HG03103 (cell line): Measurements from ENCODE around the gene ZSWIM4.
"Not testable (repeated sequence)": the region's sequence is repeated elsewhere in the genome, so short reads cannot be mapped to it uniquely, and the experiment has no call there.

Experiments used
- ATAC-seq: cut with Tn5 transposase; IDR thresholded peaks from one replicate; pipeline ENCODE4 v1.9.1; 2021; ENCODE audit warnings: low read depth; ENCODE audit not compliant: unreplicated experiment

The ZSWIM4 gene

GRCh38 chr19:13794757-13795589 lies at the start of gene ZSWIM4:
Gene ZSWIM4, plus strand, starts transcription at chr19:13795443. Its CDS starts 206 bp downstream, at chr19:13795649.
- peak; percentile 95 for ATAC-seq

DNA sequence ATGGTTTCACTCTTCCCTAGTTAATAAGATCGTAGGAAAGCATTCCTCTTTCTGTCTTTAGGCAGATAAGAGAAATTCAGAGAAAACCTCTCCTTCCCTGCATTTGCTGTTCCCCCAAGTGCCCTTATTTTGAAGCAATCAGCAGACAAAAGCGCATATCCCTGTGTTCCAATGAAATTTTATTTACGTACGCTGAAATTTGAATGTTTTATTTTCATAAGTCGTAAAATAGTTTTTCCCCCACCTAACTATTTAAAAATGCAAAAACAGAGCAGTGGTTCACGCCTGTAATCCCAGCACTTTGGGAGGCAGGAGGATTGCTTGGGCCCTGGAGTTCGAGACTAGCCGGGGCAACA lies 48.2 kb upstream of the ZSWIM4 start:
- ATAC-seq: no peak

GRCh38 chr19:13748169-13748828 lies 46.9 kb upstream of the ZSWIM4 start:
- no peak for ATAC-seq

GRCh38 chr19:13751436-13751835 lies 43.8 kb upstream of the ZSWIM4 start:
- no peak for ATAC-seq

DNA sequence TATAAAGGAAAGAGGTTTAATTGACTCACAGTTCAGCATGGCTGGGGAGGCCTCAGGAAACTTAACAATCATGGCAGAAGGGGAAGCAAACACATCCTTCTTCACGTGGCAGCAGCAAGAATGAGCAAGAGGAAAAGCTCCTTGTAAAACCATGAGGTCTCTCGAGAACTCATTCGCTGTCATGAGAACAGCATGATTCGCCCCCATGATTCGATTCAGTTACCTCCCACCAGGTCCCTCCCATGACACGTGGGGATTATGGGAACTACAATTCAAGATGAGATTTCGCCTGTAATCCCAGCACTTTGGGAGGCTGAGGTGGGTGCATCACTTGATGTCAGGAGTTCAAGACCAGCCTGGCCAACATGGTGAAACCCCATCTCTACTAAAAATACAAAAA lies 41.6 kb upstream of the ZSWIM4 start:
- ATAC-seq: not testable (repeated sequence)

- ATAC-seq: no peak
Measured at GRCh38 chr19:13756210-13756609, 39.0 kb upstream of the ZSWIM4 start.

GRCh38 chr19:13757805-13758772 lies 37.2 kb upstream of the ZSWIM4 start:
- ATAC-seq: no peak

GRCh38 chr19:13758795-13759194 lies 36.4 kb upstream of the ZSWIM4 start:
- ATAC-seq: no peak

DNA sequence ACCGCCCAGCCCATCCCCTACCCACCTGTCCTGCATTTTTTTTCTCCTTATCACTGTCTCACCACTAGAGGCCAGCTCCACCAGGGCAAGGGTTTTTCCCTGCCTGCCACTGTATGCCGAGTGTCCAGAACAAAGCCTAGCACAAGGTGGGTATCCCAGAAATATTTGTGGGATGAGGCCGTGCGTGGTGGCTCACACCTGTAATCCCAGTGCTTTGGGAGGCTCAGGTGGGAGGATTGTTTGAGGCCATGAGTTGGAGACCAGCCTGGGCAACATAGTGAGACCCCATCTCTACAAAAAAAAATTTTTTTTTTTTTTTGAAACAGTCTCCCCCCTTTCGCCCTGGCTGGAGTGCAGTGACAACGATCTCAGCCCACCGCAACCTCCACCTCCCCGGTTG lies 33.8 kb upstream of the ZSWIM4 start:
- no peak for ATAC-seq

DNA sequence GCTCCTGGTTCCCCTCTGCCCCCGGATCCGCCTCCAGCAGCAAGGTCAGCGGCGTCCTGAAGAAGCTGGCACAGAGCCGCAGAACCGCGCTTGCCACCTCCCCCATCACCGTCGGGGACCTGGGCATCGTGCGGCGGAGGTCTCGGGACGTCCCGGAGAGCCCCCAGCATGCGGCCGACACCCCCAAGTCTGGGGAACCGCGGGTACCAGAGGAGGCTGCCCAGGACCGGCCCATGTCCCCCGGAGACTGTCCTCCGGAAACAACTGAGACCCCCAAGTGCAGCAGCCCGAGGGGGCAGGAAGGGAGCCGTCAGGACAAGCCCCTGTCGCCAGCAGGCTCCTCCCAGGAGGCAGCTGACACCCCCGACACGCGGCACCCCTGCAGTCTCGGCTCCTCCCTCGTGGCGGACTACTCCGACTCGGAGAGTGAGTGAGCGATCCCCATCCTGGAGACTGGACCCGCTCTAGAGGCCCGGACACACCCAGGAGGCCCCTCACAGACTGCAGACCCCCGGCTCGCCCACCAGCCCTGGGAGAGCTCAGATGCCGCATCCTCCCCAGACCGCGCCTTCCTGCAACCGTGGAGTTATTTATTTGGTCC lies 32.5 kb upstream of the ZSWIM4 start:
- ATAC-seq: no peak

GRCh38 chr19:13763265-13763664 lies 32.0 kb upstream of the ZSWIM4 start:
- no peak for ATAC-seq

GRCh38 chr19:13764101-13764807 lies 31.0 kb upstream of the ZSWIM4 start, which contains the start of gene MRI1:
Gene MRI1, plus strand, starts transcription at chr19:13764522. Its CDS starts 67 bp downstream, at chr19:13764589.
- ATAC-seq: no peak

GRCh38 chr19:13764821-13765394 lies 30.3 kb upstream of the ZSWIM4 start:
- ATAC-seq: no peak

DNA sequence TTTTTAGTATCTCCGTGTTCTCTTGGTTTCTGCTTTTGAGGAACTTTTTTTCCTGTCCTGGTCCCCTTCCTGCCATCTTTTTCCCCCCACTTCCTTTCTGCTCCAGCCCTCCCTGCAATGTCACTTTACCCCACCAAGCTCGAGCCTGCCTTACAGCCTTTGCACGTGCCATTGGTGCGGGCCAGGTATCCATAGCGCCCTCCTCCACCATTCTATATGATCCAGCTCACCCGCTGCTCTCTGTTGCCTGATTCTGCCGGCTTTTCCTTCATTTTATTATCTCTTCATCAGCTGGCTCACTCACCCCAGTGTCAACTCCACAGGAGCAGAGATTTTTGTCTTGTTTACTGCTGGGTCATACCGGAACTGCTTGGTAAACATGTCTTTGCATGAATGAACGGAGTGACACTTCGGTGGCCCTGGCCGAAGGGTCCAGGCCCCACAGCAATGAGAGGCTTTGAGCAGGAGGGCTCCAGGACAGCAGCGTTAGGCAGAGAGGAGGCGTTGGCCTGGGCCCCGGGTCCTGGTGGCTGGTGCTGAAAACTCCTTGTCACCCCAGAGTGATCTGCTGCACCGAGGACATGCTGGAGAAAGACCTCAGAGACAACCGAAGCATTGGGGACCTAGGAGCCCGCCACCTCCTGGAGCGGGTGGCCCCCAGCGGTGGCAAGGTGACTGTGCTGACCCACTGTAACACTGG lies 29.7 kb upstream of the ZSWIM4 start:
- ATAC-seq: no peak

DNA sequence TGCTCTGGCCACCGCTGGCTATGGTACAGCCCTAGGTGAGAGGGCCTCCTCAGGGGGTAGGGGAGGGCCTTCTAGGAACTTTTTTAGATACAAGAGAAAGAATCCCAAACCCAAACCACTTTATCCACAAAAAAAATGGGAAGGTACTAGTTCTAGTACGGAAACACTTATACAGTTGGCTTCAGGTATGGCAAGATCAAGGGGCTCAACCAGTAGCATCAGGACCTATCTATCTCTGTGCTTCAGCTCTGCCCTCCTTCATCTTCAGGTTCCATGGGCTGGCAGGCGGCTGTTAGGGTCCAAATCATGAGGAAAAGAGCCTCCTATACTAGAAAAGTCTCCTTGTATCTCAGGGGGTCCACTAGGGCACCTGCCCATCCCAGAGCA lies 29.2 kb upstream of the ZSWIM4 start:
- no peak for ATAC-seq

DNA sequence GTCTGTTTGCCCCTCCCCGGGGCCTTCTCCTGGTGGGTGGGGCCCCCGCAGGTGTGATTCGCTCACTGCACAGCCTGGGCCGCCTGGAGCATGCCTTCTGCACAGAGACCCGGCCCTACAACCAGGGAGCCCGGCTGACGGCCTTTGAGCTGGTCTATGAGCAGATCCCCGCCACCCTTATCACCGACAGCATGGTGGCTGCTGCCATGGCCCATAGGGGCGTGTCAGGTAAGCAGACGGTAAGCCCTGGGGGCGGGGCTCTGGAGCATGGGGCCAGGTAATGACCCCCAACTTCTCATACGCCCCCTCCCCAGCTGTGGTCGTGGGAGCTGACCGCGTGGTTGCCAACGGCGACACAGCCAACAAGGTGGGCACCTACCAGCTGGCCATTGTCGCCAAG lies 26.7 kb upstream of the ZSWIM4 start:
- no peak for ATAC-seq

- ATAC-seq: no peak
Measured at GRCh38 chr19:13770013-13770635, 25.1 kb upstream of the ZSWIM4 start.
